HG02610 (cell line): ENCODE measurements around the gene PER3.

Experiments
- ATAC-seq: cut with Tn5 transposase; IDR thresholded peaks from one replicate; pipeline ENCODE4 v1.9.1; 2021; ENCODE audit warnings: mild to moderate bottlenecking, moderate library complexity; ENCODE audit not compliant: unreplicated experiment

Gene PER3

GRCh38 chr1:7869136-7869920 lies 85.2 kb downstream of the PER3 start:
- ATAC-seq: no peak

- no peak for ATAC-seq
Observed at GRCh38 chr1:7871136-7871535, 87.0 kb downstream of the PER3 start.

- no peak for ATAC-seq
Observed at GRCh38 chr1:7873801-7874795, 90.0 kb downstream of the PER3 start.

GRCh38 chr1:7878027-7878426 lies 93.9 kb downstream of the PER3 start:
- ATAC-seq: no peak

GRCh38 chr1:7879228-7879627 lies 95.1 kb downstream of the PER3 start:
- no peak for ATAC-seq

GRCh38 chr1:7884757-7885156 lies 100.7 kb downstream of the PER3 start:
- no peak for ATAC-seq

- no peak for ATAC-seq
Observed at GRCh38 chr1:7885513-7886404, 101.7 kb downstream of the PER3 start.

GRCh38 chr1:7886405-7886745 lies 102.3 kb downstream of the PER3 start:
- no peak for ATAC-seq

- ATAC-seq: no peak
Observed at GRCh38 chr1:7888248-7889081, 104.4 kb downstream of the PER3 start.

- ATAC-seq: no peak
Observed at GRCh38 chr1:7890853-7891252, 106.8 kb downstream of the PER3 start.

GRCh38 chr1:7891804-7892203 lies 107.7 kb downstream of the PER3 start:
- no peak for ATAC-seq

GRCh38 chr1:7893529-7894180 lies 109.6 kb downstream of the PER3 start:
- no peak for ATAC-seq
